Occipital lobe (tissue), 2 donors: ENCODE measurements around the gene MAGEA4. TPM values are rescaled to one million over a fixed set of nuclear protein-coding genes. Genes with fewer than 3 reads are reported as not detected.
"Not testable (repeated sequence)": the region's sequence is repeated elsewhere in the genome, so short reads cannot be mapped to it uniquely, and the experiment has no call there.

Source experiments
- DNase-seq: peaks from one replicate; lab custom pipeline; 2025; lab: John Stamatoyannopoulos, UW
- total RNA-seq: library from RNA; depleted of rRNA; stranded (reverse); fragments of >200 nt; gene quantifications from one replicate; pipeline ENCODE4 v1.2.3, GENCODE V29; 2014

MAGEA4 gene, protein sequence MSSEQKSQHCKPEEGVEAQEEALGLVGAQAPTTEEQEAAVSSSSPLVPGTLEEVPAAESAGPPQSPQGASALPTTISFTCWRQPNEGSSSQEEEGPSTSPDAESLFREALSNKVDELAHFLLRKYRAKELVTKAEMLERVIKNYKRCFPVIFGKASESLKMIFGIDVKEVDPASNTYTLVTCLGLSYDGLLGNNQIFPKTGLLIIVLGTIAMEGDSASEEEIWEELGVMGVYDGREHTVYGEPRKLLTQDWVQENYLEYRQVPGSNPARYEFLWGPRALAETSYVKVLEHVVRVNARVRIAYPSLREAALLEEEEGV
- not detected for total RNA-seq

DNA sequence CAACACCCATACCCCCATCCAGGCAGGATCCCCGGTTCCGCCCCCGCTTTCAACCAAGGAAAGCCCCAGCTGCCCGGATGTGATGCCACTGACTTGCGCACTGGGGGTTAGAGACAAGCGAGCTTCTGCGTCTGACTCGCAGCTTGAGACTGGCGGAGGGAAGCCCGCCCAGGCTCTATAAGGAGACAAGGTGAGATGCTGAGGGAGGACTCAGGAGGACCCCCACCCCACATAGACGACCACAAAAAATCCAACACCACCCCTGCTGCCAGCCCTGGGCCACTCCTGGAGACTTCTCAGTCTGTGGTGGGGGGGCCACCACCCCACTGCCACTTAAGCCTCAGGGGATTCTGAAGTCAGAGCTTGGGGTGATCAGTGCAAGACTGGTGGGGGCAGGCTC lies at the start of gene MAGEA4:
MAGEA4 (plus strand) TSS at position 110 of the 400 bp plus-strand sequence. CDS start 10,776 bp downstream, outside the sequence.
- DNase-seq = no peak

DNA sequence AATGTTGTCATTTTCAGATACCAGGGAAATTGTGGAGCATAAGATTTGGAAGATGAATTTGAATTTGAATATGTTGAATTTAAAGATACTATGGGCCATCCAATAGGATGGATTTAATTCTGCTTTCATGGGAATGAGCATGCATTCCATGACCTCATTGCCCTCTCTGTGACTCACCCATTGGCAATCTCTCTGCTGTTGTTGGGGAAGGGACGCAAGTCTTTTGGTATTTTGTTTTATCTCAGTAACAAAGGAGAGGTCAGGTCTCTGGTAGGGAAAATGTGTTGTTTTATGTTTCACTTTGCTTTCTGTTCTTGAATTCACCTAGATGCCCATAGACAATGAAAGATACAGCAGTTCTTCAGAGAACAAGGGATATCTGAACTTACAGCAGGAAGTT lies 42.1 kb upstream of the MAGEA4 start:
- no peak for DNase-seq

DNA sequence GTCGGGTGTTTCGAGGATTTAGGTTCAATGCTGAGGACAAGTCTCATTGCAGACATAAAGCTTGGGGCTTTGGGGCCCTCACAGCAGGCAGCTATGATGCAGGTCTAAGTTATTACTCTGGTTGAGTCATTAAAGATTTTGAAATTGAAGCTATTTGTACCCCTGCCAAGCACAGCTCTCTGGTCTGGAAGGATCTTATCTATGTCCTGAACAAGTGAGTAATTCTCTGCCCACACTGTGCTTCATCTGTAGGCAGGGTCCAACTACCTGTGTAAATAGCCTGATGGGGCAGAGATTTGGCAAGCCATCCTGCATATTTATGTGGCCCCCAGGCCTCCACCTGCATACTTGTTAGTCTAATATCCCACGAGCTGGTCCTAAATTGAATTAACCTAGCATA lies 41.4 kb upstream of the MAGEA4 start:
- DNase-seq = no peak

DNA sequence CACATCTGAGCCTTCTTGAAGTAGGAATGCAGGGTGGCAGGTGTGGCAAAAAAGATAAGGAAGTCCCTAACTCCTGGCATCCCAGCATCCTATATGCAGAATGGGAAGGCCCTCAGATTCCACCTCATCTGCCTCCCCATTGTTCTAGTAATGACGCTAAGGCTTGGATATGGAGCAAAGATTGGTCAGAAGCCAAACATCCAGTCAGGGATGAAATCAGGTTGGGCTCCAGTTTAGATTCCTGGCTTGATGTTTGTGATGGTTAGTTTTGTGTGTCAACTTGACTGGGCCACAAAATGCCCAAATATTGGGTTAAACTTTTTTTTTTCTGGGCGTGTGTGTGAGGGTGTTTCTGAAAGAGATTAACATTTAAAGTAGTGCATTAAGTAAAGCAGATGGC lies 39.6 kb upstream of the MAGEA4 start:
- DNase-seq = no peak

DNA sequence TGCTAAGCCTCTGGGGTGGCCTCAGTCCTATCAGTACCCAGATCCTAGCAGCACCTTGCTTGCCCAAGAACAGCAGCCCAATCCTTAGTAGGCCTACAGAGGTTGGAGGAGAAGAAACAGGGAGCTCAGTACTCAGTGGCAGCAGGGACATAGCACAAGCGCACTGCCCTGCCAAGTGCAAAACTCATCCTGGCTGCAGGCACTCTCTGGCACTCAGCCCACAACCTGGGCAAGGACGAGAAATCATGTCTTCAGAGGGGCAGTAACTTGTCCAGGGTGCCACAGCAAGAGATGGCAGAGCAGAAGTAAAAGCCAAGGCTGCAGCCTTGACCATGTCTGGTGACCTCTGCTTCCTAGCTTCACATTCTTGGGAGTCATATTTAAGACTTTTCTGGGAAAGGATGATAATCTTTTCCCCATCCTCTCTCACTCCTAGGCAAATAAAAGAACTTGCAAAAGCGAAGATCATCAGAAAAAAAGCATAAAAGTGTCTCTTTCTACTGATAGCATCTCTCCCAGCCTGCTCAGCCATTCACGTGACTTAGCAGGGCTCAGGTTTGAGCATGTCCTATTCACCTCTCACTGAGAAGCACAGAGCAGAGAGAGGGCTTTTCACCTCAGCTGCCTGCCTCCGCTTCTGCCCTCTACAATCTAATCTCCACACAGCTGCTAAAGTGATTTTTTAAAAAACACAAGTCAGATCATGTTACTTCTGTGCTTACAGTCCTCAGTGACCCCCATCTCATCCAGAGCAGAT lies 37.2 kb upstream of the MAGEA4 start:
- no peak for DNase-seq

DNA sequence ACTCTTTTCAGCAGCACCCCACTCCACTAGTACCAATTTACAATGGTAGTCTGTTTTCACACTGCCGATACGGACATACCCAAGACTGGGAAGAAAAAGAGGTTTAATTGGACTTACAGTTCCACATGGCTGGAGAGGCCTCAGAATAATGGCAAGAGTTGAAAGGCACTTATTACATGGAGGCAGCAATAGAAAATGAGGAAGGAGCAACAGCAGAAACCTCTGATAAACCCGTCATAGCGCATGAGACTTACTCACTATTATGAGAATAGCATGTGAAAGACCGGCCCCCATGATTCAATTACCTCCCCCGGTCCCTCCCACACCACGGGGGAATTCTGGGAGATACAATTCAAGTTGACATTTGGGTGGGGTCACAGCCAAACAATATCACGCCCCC lies 34.1 kb upstream of the MAGEA4 start:
- no peak for DNase-seq

DNA sequence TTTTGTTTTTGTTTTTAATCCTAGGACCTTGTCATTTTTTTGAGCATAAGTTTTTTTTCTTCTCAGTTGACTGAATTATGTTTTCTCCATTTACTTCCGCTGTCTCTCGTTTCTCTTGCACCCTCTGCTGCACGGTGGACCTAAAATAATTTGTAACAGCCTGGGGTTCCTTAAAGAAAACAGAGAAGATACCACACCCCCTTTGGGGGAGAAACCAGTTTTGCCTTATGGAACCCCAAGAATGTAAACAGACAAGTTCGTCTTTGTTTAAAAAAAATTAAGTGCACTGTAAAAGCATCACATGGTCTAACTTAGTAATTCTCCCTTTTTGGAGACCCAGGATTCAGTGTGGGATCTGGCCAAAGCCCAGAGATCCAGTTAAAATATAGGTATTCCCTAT lies 32.8 kb upstream of the MAGEA4 start:
- no peak for DNase-seq

DNA sequence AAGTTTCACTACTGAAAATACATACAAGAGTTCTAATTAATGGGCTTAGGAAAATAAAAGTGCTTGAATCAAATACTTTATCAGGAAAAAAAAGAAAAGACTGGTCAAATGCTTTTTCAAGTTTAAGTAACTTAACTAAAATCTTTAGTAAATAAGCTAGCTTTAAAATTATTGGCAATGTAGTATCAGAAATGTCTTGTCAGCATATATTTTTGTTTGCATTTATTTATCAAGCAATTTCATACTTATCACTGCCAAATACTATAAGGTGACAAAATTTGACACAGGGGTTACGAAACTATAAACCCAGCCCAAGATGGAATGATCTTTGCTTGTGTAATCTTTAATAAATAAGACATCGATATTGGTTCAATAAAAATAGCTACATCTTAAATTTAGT lies 31.8 kb upstream of the MAGEA4 start:
- no peak for DNase-seq

DNA sequence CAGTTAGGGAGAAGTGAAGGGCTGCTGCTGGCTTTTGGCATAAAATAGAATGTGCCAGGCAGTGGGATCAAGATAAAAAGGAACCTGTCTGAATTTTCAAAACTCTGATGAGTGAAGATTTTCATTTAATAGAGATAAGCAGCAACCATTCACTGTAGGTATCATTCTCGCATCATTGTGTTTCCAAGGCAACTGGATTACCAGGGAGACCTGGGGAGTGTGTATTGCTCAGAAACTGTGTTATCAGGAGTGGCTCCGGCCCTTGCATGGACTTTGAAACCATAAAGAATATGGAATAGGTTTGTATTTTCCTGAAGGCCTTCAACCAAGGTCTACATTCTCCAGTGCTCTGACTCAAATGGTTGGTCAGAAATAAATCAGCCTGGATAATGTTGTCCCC lies 23.3 kb upstream of the MAGEA4 start:
- DNase-seq = no peak

DNA sequence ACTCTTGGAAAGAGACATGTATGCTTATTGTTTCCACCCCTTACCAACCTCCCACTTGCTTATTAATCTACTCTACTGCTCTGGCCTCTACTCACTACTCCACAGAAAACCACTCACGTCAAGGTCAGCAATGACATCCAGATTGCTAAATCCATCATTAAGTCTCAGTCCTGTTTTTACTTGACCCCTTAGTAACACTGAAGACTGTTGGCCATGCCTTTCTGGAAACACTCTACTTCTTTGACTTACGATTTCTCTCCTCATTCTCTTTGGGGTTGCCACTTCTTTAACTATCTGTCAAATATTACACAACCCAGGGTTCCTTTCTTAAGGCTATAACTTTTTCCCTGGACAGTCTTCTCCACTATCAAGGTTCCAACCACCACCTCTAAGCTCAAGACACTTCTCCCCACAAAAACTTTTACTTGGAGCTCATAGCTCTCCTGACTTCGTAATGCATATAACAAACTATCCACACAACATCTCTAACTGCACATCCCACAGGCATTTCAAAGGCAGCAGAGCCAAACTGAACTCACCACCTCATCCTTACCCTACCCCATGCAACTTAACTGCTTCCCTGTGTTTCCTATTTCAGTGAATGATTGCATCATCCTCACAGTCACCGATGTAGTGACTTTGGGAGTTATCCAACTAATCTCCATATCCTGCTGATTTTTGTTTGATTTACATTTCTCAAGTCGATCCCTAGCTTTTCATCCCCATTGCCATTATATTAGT lies 15.8 kb upstream of the MAGEA4 start:
- DNase-seq = no peak

DNA sequence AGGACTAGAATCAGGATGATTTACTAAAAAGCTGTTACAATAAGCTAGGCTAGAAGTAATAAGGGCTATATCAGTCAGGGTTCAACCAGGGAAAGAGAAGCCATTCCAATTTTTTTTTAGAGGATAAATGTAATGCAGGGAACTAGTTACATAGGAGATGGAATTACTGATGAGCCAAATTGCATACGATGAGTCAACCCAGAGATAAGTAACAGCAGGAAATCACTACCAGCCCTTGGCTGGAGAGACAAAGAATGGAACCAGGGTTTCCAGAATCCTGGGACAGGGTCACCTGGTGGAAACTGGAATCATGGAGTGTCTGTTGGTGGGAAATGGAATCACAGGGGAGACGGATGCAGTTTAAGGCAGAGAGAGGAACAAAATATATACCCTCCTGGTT lies 13.1 kb upstream of the MAGEA4 start:
- DNase-seq = no peak

DNA sequence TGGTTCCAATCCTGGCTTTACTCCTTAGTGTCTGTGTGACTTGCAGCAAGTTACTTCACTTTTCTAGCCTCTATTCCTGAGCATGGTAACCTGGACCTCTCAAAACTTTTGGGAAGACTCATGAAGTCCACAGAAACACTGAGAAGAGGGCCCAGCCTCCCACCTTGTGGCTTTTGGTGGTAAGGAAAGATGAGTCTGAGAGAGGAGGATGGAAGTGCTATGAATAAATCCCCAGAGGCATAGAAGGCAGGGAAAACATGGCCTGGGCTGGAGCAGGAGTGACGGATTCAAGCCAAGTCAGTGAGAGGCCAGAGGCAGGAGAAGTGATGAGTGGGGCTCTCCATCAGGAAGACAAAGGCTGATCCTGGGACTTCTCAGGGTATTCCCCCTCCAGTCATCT lies 10.9 kb upstream of the MAGEA4 start:
- DNase-seq = no peak

DNA sequence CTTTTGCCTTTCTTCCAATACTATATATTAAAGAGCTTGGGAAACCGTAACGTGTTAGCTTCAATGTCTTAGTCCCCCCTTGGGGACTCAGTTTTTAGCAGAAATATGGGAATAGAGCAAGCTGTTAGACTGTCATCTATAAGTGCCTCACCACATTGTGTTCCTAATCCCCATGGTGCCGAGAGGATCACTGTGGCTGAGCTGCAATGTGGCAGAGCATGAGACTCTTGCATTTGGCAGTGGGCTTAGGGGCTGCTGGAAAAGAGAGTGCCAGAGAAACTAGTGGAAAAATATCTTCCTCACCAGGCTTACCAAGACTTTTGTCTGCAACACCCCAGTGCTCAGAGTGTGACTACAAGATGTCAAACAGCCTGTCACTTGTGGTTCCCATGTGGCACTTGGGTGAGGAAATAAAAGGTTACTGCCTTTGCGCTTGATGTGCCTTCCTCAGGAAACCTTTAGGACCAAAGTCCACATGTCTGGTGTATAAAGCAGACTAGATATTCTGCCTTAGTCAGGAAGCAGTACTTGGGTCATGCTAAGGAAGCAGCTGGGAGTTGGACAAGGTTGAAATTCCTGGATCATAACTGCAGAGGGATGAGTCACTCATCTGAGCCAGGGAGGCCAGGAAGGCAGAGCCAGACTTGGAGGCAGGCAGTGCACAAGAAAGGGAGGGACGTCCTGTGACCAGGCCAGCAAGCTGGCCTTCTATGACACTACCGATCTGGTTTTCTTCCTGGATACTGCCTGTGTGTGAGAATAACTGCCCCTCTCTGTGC lies 9.7 kb upstream of the MAGEA4 start:
- DNase-seq = no peak

DNA sequence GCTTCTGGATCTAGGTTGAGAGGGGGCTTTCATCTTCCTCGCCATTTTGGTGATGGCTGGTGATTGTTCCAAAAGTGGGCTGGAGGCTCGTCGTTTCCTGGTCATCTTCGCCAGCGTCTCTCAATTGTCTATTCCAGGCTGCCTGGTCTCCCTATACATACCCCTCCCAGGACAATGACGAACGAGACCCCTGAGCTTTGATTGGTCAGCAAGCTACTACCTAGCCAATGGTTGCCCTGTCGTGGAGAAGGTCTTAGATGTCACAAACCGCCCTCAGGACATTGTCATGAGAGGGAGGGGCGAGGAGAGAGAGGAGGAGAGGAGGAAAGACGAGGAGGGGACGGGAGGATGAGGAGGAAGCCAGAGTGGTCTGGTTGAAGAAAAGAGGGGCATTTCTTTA lies 7.7 kb upstream of the MAGEA4 start:
- no peak for DNase-seq

DNA sequence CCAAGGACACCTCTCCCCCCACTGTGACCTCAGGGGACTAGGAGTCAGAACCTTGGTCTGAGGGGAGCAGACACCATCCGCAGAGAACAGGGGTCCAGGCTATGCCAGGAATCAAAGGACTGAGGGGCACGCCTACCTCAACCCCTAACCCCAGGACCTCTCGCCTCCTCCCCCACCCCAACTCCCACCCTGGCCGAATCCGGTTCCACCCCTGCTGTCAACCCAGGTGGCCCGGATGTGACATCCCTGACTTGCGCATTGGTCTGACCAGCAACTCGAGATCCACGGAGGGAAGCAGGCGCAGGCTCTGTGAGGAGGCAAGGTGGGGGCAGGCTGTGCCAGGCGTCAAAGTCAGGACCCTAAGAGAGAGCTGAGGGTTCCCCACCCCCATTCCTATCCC lies 468 bp upstream of the MAGEA4 start:
- no peak for DNase-seq

DNA sequence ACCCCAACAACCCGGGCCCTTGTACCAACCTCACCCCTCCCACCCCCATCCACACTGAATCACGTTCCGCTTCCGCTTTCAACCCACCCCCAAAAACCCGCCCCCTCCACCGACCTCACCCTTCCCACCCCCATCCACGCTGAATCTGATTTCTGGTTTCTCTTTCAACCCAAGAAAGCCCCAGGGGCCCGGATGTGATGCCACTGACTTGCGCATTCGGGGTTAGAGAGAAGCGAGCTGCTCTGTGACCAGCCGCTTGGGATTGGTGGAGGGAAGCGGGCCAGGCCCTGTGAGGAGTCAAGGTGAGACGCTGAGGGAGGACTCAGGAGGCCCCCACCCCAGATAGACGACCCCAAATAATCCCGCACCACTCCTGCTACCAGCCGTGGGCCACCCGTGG lies 6.0 kb downstream of the MAGEA4 start:
- DNase-seq = not testable (repeated sequence)

DNA sequence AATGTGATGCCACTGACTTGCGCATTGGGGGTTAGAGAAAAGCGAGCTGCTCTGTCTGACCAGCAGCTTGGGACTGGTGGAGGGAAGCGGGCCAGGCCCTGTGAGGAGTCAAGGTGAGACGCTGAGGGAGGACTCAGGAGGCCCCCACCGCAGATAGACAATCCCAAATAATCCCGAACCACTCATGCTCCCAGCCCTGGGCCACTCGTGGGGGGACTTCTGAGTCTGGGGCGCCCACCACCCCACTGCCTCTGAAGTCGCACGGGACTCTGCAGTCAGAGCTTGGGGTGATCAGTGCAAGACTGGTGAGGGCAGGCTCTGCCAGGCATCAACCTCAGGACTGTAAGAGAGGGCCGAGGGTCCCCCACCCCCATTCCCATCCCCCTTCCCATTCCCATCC lies 6.9 kb downstream of the MAGEA4 start:
- no peak for DNase-seq

DNA sequence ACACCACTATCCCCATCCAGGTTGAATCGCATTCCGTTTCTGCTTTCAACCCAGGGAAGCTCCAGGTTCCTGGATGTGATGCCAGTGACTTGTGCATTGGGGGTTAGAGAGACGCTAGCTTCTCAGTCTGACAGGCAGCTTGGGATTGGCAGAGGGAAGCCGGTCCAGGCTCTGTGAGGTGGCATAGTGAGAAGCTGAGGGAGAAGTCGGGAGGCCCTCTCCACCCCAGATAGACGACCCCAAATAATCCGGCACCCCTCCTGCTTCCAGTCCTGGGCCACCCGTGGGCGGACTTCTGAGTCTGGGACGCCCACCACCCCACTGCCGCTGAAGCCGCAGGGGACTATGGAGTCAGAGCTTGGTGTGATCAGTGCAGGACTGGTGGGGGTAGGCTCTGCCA lies 7.4 kb downstream of the MAGEA4 start:
- DNase-seq = no peak

DNA sequence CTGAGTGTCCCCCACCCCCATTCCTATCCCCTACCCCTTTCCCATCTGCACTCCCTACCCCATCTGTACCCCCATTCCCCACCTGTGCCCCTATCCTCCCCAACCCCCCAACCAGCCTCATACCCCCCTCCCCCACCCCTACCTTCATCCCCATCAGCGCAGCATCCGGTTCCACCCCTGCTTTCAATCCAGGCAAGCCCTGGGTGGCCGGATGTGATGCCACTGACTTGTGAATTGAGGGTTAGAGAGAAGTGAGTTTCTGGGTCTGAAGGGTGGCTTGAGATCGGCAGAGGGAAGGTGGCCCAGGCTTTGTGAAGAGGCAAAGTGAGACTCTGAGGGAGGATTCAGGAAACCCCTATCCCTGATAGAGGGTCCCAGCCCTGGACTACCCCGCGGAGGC lies 7.8 kb downstream of the MAGEA4 start:
- DNase-seq = no peak

DNA sequence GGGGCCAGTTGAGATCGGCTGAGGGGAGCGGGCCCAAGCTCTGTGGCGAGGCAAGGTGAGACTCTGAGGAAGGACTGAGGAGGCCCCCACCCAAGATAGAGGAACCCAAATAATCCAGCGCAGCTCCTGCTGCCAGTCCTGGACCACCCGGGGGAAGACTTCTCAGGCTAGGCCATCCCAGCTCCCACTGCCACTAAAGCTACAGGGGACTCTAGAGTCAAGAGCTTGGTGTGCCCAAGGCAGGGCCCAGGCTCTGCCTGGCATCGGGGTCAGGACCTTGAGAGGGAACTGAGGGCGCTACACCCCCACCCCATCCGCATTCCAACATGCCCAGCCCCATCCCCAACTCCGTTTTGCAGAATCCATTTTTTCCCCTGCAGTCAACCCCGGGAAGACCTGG lies 8.6 kb downstream of the MAGEA4 start:
- DNase-seq = no peak

DNA sequence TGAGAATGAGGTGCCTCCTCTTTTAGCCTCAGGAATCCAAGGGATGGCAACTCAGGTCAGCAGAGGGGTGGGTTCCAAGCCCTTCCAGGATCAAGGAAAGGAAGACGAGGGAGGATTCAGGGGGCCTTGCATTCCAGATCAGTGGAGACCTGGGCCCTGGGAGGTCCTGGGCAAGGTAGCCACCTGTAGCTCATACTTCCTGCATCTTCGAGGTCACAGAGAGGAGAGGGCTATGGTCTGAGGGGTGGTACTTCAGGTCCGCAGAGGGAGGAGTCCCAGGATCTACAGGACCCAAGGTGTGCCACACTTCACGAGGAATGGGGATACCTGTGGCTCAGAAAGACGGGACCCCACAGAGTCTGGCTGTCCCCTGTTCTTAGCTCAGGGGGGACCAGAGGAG lies 9.2 kb downstream of the MAGEA4 start:
- DNase-seq = no peak

DNA sequence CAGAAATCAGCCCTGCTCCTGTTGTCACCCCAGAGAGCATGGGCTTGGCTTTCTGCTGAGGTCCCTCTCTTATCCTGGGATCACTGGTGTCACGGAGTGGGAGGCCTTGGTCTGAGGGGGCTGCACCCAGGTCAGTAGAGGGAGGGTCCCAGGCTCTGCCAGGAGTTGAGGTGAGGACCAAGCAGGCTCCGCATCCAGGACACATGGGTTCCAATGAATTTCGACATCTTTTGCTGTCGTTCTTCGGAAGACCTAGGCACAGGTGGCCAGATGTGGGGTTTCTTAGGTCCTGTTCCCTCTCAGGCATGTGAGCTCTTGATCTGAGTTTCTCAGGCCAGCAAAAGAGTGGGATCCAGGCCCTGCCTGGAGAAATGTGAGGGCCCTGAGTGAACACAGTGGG lies 10.0 kb downstream of the MAGEA4 start:
- DNase-seq = no peak
